HUES6 (cell line): ENCODE results near the gene POLR1C.
A peak's percentile ranks its signal among the peaks of the same experiment; 100 is the strongest.

ENCODE experiments used
- H3K27ac ChIP-seq: 2 replicates; pipeline ENCODE4 v1.7.0; 2013; ENCODE audit warnings: low read depth, mild to moderate bottlenecking, low read length, inconsistent platforms
- H3K27me3 ChIP-seq: 2 replicates; pipeline ENCODE4 v1.6.1; 2013; ENCODE audit warnings: low read length; ENCODE audit not compliant: control insufficient read depth, insufficient read depth
- H3K36me3 ChIP-seq: 2 replicates; pipeline ENCODE4 v1.6.1; 2013; ENCODE audit warnings: low read length; ENCODE audit not compliant: control insufficient read depth, insufficient read depth
- H3K4me1 ChIP-seq: 2 replicates; pipeline ENCODE4 v1.6.1; 2013; ENCODE audit warnings: low read length; ENCODE audit not compliant: control insufficient read depth, insufficient read depth
- H3K4me3 ChIP-seq: 2 replicates; pipeline ENCODE4 v1.5.1; 2013; ENCODE audit warnings: low read depth, low read length
- H3K9ac ChIP-seq: one replicate; pipeline ENCODE4 v1.6.1; 2013; ENCODE audit warnings: mild to moderate bottlenecking, low read length
- H3K9me3 ChIP-seq: 2 replicates; pipeline ENCODE4 v1.6.1; 2013; ENCODE audit warnings: low read depth, low read length; ENCODE audit not compliant: control insufficient read depth, insufficient read depth

The POLR1C gene

GRCh38 chr6:43503443-43503842 lies 13.4 kb upstream of the POLR1C start:
- Histone ChIP-seq H3K9ac (no peak overlapping the region), H3K27me3 (peaks cover 17% of the 10 kb centered on the region), H3K36me3 (peaks cover 71% of the 10 kb centered on the region), H3K4me1 (peaks cover 3% of the 10 kb centered on the region), H3K4me3 (no peak overlapping the region), H3K9me3 (no peaks in the 10 kb centered on the region), H3K27ac (no peak overlapping the region)

DNA sequence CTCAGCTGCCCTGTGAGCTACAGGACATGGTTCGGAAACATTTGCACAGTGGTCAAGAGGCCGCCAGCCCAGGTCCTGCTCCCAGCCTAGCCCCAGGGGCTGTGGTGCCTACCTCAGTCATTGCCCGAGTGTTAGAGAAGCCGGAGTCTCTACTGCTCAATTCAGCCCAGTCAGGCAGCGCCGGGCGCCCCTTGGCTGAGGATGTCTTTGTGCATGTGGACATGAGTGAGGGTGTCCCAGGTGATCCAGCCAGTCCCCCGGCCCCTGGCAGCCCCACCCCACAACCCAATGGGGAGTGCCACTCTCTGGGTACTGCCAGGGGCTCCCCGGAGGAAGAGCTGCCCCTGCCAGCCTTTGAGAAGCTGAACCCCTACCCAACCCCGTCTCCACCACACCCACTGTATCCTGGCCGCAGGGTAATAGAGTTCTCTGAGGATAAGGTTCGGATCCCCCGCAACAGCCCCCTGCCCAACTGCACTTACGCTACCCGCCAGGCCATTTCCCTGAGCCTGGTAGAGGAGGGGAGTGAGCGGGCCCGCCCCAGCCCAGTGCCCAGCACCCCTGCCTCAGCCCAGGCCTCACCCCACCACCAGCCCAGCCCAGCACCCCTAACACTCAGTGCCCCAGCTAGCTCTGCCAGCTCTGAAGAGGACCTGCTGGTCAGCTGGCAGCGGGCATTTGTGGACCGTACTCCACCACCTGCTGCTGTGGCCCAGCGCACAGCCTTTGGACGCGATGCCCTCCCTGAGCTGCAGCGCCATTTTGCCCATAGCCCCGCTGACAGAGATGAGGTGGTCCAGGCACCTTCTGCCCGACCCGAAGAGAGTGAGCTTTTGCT lies 11.9 kb upstream of the POLR1C start:
- H3K9ac ChIP-seq: no peak overlapping the region
- H3K4me1 ChIP-seq: peaks cover 7% of the 10 kb centered on the region
- no peaks in the 10 kb centered on the region for H3K9me3 ChIP-seq
- H3K4me3 ChIP-seq: no peak overlapping the region
- H3K27me3 ChIP-seq: peaks cover 30% of the 10 kb centered on the region
- peaks cover 56% of the 10 kb centered on the region for H3K36me3 ChIP-seq
- H3K27ac ChIP-seq: no peak overlapping the region

- H3K27me3 ChIP-seq: peaks cover 30% of the 10 kb centered on the region
- no peak overlapping the region for H3K9ac ChIP-seq
- H3K4me1 ChIP-seq: peaks cover 12% of the 10 kb centered on the region
- no peak overlapping the region for H3K27ac ChIP-seq
- H3K9me3 ChIP-seq: no peaks in the 10 kb centered on the region
- H3K36me3 ChIP-seq: peaks cover 49% of the 10 kb centered on the region
- H3K4me3 ChIP-seq: no peak overlapping the region
Measured at GRCh38 chr6:43505718-43506117, 11.2 kb upstream of the POLR1C start.

GRCh38 chr6:43506171-43506570 lies 10.7 kb upstream of the POLR1C start:
- peaks cover 14% of the 10 kb centered on the region for H3K4me1 ChIP-seq
- H3K36me3 ChIP-seq: peaks cover 47% of the 10 kb centered on the region
- H3K9me3 ChIP-seq: no peaks in the 10 kb centered on the region
- H3K9ac ChIP-seq: no peak overlapping the region
- H3K27ac ChIP-seq: no peak overlapping the region
- peaks cover 30% of the 10 kb centered on the region for H3K27me3 ChIP-seq
- H3K4me3 ChIP-seq: no peak overlapping the region

GRCh38 chr6:43506667-43507471 lies 10.0 kb upstream of the POLR1C start:
- H3K27me3 ChIP-seq: peaks cover 30% of the 10 kb centered on the region
- H3K4me1 ChIP-seq: peaks cover 19% of the 10 kb centered on the region
- H3K4me3 ChIP-seq: no peak overlapping the region
- H3K36me3 ChIP-seq: peaks cover 46% of the 10 kb centered on the region
- H3K27ac ChIP-seq: no peak overlapping the region
- H3K9me3 ChIP-seq: no peaks in the 10 kb centered on the region
- no peak overlapping the region for H3K9ac ChIP-seq

- no peak overlapping the region for H3K27ac ChIP-seq
- H3K27me3 ChIP-seq: peaks cover 30% of the 10 kb centered on the region
- no peak overlapping the region for H3K9ac ChIP-seq
Measured at GRCh38 chr6:43508481-43509141, 8.3 kb upstream of the POLR1C start.

DNA sequence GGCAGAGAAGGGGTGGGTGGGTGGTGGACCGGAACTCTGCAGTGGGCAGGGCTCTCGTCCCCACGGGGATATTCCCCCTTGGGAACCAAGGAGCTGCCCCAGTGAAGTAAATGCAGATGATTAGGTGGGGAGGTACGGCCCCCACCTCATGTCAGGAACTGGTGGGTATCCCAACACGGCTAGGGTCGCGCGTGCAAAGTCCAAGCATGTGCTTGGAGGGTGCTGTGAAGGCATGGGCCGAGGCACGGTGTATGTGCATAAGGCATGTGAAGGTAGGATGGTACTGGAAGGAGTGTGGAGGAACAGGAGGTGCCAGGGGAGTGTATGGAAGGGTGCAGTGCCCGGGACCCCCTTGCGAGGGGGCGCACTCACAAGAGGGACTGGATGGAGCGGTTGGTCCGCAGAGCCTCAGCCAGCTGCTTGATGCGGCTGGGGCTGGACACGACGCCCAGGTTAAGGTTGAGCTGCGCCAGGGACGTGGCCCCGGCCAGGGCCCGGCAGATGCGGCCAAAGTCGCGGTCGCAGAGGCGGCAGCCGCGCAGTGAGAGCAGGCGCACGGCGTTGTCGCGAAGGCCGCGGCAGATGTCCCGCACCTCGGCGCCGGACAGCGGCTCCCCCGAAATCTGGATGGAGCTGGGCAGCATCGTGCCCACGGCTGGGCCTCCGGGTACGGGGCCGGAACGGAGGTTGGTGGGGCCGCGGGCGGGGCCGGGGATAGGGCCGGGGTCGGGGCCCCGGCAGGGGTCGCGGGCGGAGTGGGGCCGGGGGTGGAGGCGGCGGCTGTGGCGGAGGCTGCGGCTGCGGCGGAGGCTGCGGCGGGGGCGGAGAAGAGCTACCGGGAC lies 7.5 kb upstream of the POLR1C start:
- peak overlapping the region; percentile 91 for H3K4me3 ChIP-seq
- peaks cover 47% of the 10 kb centered on the region for H3K36me3 ChIP-seq

More at GRCh38 chr6:43508481-43509141, 8.3 kb upstream of the POLR1C start:
- Histone ChIP-seq H3K4me3 (no peak overlapping the region), H3K4me1 (peaks cover 20% of the 10 kb centered on the region), H3K36me3 (peaks cover 46% of the 10 kb centered on the region), H3K9me3 (no peaks in the 10 kb centered on the region)

GRCh38 chr6:43509984-43510826 lies 6.7 kb upstream of the POLR1C start, which contains the start of gene LRRC73:
Gene LRRC73, minus strand, starts transcription at chr6:43510346. Its CDS starts 561 bp downstream, at chr6:43509785.
- Histone ChIP-seq H3K4me1 (peaks cover 20% of the 10 kb centered on the region), H3K27me3 (peaks cover 30% of the 10 kb centered on the region), H3K36me3 (peaks cover 44% of the 10 kb centered on the region), H3K9me3 (no peaks in the 10 kb centered on the region), H3K27ac (no peak within 1 kb of the TSS), H3K9ac (peak within 1 kb of the TSS; percentile 55), H3K4me3 (peak within 1 kb of the TSS; percentile 91)

More for the DNA sequence above, 7.5 kb upstream of the POLR1C start:
- Histone ChIP-seq H3K27ac (no peak overlapping the region), H3K9ac (peak overlapping the region; percentile 11), H3K27me3 (peaks cover 30% of the 10 kb centered on the region), H3K4me1 (peaks cover 20% of the 10 kb centered on the region), H3K9me3 (no peaks in the 10 kb centered on the region)

GRCh38 chr6:43510827-43511163 lies 6.1 kb upstream of the POLR1C start:
- Histone ChIP-seq H3K9me3 (no peaks in the 10 kb centered on the region), H3K9ac (peak overlapping the region; percentile 55), H3K4me1 (peaks cover 23% of the 10 kb centered on the region), H3K4me3 (peak overlapping the region; percentile 91), H3K27ac (no peak overlapping the region), H3K36me3 (peaks cover 43% of the 10 kb centered on the region), H3K27me3 (peaks cover 30% of the 10 kb centered on the region)
